NCI-H446 (cell line): ENCODE results near the gene ARFGAP2.
"Not testable (repeated sequence)": the region's sequence is repeated elsewhere in the genome, so short reads cannot be mapped to it uniquely, and the experiment has no call there.

Experiments
- DNase-seq, 2 experiments: peaks; one replicate each; lab custom pipeline; 2025; lab: John Stamatoyannopoulos, UW

Gene ARFGAP2

DNA sequence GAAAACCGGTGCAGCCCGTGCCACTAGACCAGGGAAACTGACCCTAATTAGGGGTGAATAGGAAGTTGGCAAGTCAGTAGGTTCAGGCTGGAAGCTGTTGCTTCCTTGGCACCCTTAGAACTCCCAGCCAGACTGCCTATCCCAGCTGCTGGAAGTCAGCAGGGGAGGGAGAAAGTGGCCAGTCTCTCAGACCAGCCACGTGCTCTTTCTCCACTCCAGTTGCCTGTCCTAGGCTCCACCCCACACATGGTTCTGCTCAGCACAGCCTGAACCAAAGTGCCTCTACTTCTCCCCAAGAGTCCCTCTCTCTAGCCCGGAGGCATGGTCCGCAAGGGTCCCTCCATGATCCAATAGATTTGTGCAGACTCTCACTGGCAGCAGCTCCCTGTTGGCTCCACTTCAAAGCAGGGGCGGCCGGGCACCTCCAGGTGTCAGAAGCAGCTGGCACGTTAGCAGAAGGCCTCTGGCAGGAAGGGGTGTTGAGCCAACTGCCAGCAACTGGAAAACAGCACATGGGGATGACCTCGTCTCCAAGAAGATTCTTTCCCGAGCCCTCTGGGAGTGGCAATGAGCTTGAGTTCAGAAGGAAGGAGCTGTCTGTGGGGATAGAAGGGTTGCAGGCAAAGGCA is 27.7 kb downstream of the ARFGAP2 start:
- DNase-seq = peak; percentile 44 to 78

DNA sequence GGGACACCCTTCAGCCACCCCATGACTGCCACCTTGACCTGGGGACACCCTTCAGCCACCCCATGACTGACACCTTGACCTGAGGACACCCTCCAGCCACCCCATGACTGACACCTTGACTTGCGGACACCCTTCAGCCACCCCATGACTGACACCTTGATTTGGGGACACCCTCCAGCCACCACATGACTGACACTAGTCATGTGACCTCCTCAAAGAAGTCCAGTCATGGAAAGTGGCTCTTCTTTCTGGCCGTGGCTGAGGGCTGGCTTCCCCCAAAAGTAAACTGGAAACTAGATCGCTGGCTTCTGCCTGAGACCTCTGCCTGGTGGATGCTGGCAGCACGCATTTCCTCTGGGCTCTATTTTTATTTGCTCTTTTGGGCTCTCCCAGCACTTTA is 28.4 kb downstream of the ARFGAP2 start:
- DNase-seq = no peak

DNA sequence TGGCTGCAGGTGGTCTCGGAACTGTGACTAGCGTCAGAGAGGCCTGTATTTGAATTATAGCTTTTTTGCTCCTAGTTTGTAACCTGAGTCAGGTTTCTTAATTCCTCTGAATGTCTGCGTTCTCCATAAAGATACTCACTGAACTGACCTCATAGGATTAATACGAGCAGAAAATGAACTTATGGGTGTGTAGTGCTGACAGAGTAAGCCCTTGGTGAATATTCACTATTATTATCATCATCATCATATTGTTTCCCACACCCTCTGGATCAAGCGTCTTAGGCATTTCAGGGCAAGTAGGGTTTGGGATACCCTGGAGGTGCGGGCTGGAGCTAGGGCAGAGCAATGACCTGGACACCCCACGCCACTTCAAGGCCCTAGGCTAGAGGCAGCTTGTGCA is 29.0 kb downstream of the ARFGAP2 start:
- DNase-seq = no peak

DNA sequence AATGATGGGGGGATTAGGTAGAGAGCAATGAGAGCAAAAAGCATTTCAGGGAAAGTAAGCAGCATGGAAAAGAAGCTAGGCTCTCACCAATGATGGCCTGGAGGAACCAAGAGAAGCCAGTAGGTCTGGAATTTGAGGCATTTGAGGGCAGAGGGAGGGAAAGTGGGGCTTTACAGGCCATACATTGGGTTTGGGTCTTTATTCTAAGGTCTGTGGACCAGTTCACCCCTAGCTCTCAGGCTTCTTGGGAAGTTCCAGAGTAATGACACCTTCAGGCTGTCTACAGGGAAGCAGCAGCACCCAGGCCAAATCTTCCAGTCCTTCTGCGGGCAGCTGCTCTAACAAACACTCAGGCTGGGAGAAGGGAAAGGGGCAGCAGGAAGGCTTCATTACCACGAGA is 29.4 kb downstream of the ARFGAP2 start:
- no peak for DNase-seq

DNA sequence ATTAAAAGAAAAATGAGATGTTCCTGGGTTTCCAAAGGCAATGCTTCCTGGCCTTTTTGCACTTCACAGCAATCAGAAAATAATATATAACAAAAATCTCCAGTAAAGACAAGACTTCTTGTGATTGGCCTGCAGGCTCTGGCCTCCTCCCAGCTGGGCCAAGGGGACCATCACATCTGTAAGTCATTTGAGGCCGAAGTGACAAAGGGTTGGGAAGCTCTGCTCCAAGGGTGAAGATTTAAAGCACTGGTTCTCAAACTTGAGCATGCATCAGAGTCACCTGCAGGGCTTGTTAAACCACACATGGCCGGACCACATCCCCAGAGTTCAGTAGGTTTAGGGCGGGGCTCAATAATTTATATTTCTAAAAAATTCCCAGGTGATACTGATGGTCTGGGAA is 32.1 kb downstream of the ARFGAP2 start:
- DNase-seq = no peak

DNA sequence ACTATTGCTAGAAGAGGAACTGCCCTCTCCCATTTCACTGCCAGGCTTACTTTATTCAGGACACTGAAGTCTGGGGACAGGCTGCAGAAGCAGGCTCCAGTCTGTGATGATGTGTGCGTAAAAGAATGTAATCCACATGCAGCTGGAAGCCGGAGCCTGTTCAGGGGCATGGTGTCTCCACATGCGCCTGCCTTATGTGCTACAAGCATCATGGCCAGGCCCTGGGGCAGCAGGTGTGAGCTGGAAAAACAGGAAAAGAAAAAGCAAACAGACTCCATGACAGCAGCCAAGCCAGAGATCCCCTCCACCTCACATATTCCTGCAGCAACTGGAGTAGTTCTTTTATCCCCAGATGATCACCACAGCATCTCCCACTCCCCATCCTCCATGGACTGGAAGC is 33.4 kb downstream of the ARFGAP2 start:
- no peak for DNase-seq

DNA sequence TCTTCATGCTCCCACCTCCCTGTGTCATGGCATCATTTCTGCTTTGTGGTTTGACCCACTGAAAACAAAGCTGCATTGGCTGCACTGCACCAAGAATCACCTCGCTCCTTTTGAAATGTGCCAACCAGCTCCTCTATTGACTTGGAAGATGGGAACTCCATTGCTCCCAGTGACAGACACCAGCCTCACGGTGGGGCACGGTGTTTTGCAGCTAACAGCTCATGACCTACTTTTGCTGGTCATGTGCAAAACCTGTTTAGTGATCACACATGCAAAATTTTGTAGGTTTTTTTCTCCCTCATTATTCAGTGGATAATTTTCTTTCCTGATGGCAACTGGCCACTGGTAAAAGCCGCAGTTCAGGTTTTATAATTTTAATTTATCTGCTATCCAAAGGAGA is 36.8 kb downstream of the ARFGAP2 start:
- no peak for DNase-seq

DNA sequence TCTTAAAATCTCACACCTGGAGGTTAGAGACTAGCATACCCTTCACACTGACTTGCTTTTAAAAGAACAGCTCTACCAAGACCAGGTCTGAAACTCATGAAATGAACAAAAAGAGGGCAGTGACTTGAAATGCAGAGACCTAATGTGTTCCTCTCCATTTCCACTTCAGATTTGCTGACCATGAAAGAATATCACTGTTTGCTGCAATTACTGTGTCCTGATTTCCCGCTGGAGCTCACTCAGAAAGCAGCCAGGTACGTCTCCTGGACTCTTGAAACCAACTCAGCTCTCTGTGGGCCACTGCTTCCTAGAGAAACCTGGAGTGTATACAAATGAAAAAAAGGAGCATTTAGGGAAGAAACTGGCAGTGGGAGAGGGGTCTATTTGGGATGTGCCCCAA is 39.2 kb downstream of the ARFGAP2 start:
- no peak for DNase-seq

DNA sequence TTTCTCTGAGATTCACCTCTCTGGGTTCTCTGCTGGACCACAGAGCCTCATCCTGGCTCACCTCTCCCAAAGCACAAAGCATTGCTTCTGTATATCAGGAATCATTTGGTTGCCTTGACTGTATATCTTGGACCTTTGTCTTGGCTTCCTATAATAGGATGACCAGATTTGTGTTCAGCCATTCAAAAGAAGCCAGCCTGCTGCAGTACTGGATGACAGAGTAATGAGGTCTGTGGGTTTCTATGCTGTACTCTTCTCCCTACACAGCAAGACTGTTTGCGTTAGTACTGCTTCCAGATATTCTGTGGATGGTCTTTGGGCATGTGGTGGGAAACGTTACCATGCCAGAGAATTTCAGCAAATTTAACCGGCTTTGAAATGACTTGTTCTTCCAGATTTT is 39.8 kb downstream of the ARFGAP2 start:
- no peak for DNase-seq

DNA sequence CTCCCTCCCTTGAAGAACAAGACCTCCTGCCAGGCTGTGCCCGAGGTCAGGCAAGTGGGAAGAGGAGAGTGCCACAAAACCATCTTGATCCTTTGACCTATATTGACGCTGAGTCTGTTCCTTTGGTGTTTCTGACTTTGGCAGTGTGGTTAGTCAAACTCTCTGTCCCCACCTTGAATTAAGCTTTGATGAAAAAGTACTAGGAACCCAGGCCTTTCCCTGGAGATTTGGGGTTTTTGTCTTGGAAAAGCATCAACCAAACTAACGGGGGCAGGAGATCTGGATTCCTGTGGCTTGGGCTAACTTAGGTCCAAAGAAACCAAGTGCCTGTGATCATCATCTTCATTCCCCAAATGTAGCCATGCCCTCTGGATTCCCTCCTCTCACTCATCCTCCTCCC is 40.4 kb downstream of the ARFGAP2 start:
- no peak for DNase-seq

DNA sequence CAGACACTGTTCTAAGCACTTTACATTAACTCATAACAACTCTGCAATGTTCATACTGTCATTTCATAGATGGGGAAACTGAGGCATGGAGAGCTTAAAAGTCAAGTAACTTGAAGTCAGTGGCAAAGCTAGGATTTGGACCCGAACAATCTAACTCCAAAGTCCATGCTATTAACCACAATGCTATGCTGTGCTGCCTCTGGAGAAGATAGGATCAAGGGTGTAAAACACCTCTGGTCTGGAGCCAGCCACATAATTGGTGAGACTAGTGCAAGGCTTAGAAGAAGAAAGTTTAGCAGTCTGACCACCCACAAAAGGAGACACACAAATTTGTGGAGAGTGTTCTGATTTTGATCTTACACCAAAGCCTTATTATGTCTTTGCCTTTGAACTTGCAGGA is 43.7 kb downstream of the ARFGAP2 start:
- DNase-seq = no peak

DNA sequence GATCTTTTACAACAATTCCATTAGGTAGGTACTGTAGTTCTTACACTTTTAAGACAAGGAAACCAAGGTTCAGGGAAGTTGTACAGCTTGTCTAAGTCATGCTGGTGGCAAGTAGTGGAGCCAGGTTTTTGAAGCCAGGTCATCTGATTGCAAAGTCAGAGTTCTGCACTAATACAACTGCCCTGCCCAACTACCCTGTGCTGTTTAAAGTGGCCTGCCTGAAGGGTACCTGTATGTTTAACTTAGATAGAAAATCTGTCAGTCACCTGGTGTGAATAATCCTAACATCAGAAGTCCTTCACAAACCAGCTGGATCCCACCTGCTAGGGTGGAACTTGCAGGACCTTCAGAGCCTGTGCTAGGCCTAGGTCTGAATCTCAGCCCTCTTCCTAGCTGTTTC is 44.2 kb downstream of the ARFGAP2 start:
- DNase-seq = no peak

DNA sequence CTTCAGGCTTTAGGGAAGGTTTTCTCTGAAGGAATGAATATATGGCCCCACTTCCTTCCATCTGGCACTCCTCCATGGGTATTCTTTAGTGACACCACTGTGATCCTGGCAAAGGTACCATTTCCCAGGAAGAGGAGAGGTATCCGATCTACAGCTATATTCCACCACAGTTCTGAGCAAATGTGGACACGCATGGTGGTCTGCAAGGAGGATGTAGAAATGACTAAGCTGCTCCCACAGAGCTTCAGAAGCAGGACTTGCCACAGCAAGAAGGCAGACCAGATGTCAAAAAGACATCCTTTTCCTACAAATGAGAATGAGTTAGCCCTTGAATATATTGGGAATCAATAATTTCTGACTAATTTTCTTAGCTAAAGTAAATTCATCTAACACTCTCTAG is 45.5 kb downstream of the ARFGAP2 start:
- no peak for DNase-seq

DNA sequence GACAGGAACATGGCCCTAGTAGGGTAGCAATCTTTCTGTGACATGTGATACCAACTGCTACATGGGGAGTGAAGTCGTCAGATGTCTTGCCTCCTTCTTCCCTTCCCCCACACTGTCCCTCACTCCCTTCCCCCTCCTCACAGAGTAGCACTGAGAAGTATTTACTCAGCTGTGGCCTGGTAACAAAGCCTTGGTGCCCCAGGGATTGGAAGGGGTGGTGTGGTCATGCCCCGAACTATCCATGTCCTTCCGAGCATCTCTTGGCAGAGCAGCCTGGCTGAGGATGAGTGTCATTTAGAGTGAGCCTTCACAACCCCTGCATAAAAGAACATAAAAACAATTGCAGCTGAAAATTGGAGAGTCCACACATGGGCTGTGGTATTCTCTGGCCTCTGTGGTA is 46.1 kb downstream of the ARFGAP2 start:
- DNase-seq = no peak

DNA sequence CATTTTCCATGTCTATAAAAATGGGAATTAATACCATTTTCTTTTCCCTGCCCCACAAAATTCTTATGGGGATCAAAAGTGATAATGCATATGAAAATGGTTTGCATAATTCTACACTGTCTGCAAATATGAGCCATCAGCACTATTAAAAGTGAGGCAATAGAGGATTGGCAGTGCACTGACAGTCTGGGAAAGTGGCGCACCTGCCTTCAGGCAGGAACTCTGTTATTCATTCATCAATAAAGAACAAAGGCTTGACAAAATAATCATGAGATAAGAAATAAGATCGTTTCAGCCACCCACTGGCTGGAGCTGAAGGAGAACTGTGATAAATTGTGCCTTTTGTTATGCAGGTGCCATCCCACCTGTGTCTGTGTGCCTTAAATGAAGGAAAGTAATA is 49.5 kb downstream of the ARFGAP2 start:
- no peak for DNase-seq

DNA sequence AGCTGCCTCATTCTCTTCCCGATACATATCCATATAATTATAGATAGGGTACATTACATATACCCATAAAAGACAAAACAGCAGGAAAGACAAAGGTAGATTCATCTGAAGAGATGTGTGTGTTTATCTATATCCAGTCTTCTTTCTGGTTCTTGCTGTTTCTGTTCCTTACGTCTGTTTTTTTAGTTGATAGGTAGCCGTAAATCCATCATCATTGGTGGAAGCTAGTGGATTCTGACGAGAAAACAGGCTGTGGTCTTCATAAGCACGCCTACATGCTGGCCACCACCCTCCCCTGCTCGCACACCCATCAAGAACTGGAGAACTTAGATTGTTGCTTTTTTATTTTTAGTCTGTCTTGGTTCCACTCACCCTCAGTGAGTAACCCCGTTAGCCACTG is 51.6 kb downstream of the ARFGAP2 start:
- no peak for DNase-seq

DNA sequence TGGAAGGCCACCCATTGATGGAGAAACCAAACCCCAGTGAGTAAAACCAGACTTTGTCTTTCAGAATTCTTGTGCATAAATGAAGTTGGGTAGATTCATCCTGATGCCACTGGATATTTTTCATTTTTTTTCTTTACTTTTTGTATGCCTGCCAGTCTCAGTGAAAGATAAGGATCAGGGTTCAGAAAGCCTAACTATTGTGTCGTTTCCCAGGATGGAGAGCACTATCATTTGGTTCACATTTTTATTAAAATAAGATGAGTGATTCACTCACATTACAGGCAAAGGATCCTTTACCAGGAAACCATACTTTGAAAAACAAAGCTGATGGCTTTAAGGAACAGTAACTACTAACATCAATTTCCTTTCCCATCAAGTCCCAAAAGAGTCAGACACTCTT is 52.0 kb downstream of the ARFGAP2 start:
- no peak for DNase-seq

DNA sequence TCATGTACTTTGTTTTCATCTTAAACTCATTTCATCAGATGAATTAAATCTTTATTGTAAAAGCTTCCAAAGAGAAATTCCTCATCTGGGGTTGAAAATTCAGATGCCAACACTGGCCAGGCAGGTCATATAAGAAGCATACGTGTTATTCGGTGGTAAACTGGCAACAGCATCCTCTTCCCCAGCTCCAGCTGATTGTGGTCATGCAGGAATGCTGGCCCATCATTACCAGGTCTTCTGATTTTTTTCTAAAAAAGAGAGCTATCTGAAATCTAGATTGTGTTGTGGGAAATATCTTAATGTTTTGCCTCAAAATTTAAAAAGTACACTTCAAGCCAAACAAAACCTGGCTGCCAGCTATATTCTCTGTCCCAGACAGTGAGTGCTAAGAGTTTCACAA is 53.6 kb downstream of the ARFGAP2 start:
- no peak for DNase-seq

DNA sequence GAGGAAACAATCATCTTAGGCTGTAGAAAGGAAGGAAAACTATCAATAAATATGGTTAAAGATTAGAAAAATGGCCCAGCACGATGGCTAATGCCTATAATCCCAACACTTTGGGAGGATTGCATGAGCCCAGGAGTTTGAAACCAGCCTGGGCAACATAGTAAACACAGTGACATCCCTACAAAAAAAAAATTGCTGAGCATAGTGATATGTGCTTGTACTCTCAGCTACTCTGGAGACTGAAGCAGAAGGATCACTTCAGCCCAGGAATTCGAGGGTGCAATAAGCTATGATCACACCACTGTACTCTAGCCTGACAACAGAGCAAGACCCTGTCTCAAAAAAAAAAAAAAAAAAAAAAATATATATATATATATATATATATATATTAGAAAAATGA is 54.9 kb downstream of the ARFGAP2 start:
- no peak for DNase-seq

DNA sequence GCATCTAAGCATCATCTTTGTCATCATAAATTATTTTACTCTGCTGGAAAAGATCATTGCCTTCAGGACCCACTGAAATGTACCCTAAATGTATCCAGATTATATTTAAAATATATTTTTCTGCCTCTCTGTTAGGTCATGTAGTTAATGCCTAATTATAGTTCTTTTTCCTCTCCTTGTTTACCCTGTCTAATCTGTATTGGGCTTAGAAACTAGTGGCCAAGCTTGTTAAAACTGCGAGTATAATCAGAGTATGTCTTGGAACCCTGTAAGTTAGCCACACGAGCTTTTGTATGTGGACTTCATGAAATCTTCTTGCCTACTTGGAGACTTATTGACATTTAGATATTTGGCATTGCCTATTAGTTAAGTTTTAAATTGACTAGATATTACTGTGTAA is 55.6 kb downstream of the ARFGAP2 start:
- DNase-seq = no peak

DNA sequence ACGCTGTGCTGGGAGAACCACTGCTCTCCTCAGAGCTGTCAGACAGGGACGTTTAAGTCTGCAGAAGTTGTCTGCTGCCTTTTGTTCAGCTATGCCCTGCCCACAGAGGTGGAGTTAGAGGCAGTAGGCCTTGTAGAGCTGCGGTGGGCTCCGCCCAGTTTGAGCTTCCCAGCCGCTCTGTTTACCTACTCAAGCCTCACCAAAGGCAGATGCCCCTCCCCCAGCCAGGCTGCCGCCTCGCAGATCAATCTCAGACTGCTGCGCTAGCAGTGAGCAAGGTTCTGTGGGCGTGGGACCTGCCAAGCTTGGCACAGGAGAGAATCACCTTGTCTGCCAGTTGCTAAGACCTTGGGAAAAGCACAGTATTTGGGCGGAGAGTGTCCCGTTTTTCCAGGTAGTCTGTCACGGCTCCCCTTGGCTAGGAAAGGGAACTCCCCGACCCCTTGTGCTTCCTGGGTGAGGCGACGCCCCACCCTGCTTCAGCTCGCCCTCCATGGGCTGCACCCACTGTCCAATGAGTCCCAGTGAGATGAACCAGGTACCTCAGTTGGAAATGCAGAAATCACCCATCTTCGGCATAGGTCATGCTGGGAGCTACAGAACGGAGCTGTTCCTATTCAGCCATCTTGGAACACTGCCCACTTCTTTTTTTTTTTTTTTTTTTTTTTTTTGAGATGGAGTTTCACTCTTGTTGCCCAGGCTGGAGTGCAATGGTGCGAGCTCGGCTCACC is 57.6 kb downstream of the ARFGAP2 start:
- not testable (repeated sequence) for DNase-seq
